WTC11 (cell line): ENCODE data around the gene GALE. TPM values are rescaled to one million over a fixed set of nuclear protein-coding genes. Genes with fewer than 3 reads are reported as not detected.
A peak's percentile ranks its signal among the peaks of the same experiment; 100 is the strongest.

Experiments used
- ATAC-seq: fragments of 200-7000 bp; cut with Tn5 transposase; 2 replicates; pipeline ENCODE4 v1.10.0; 2021; ENCODE audit warnings: mild to moderate bottlenecking, moderate library complexity
- CTCF ChIA-PET: fragments of 300-600 bp; sonication (Branson Sonifier 250); formaldehyde crosslinking; loops from one replicate; lab custom pipeline; 2021; ENCODE audit warnings: antibody characterized with exemption; lab: Charles Lee
- POLR2A ChIA-PET: fragments of 350-600 bp; sonication (Branson Sonifier 250); formaldehyde crosslinking; loops from one replicate; lab custom pipeline; 2021; ENCODE audit warnings: antibody characterized with exemption; lab: Charles Lee
- DNase-seq: peaks from one replicate; pipeline ENCODE4 v3.0.0; 2021; ENCODE audit warnings: low spot score
- H3K27ac Mint-ChIP-seq: 2 replicates; pipeline ENCODE4 v1.8.0; 2021; ENCODE audit warnings: mixed read lengths
- H3K27me3 Mint-ChIP-seq: 2 replicates; pipeline ENCODE4 v1.8.0; 2021; ENCODE audit warnings: low read depth, mild to moderate bottlenecking, moderate library complexity, mixed read lengths
- H3K36me3 Mint-ChIP-seq: 2 replicates; pipeline ENCODE4 v1.8.0; 2021; ENCODE audit warnings: mixed read lengths
- H3K4me1 Mint-ChIP-seq: 2 replicates; pipeline ENCODE4 v1.8.0; 2022; ENCODE audit warnings: mixed read lengths
- H3K4me3 Mint-ChIP-seq: 2 replicates; pipeline ENCODE4 v1.8.0; 2021; ENCODE audit warnings: mild to moderate bottlenecking, moderate library complexity, mixed read lengths
- H3K9me3 Mint-ChIP-seq: 2 replicates; pipeline ENCODE4 v1.8.0; 2021; ENCODE audit warnings: mixed read lengths
- E2F1 ChIP-seq: sonication (generic); formaldehyde crosslinking; IDR thresholded peaks from 2 replicates; pipeline ENCODE4 v1.8.0; 2022; ENCODE audit warnings: mild to moderate bottlenecking, missing genetic modification reagents
- ELF4 ChIP-seq: sonication (generic); formaldehyde crosslinking; IDR thresholded peaks from 2 replicates; pipeline ENCODE4 v1.8.1; 2022; ENCODE audit warnings: low read depth, mild to moderate bottlenecking, moderate library complexity, missing genetic modification reagents
- FOXJ3 ChIP-seq: sonication (generic); formaldehyde crosslinking; IDR thresholded peaks from 2 replicates; pipeline ENCODE4 v1.9.0; 2021; ENCODE audit warnings: missing genetic modification reagents, mild to moderate bottlenecking, borderline replicate concordance
- FOXK1 ChIP-seq: sonication (generic); formaldehyde crosslinking; IDR thresholded peaks from 2 replicates; pipeline ENCODE4 v1.8.0; 2022; ENCODE audit warnings: mild to moderate bottlenecking, moderate library complexity, missing genetic modification reagents
- FOXP1 ChIP-seq: sonication (generic); formaldehyde crosslinking; IDR thresholded peaks from 2 replicates; pipeline ENCODE4 v1.8.0; 2022; ENCODE audit warnings: missing genetic modification reagents, mild to moderate bottlenecking, moderate library complexity, borderline replicate concordance
- GABPB1 ChIP-seq: sonication (generic); formaldehyde crosslinking; IDR thresholded peaks from 2 replicates; pipeline ENCODE4 v1.8.1; 2023; ENCODE audit warnings: mild to moderate bottlenecking, missing genetic modification reagents
- HMGA2 ChIP-seq: fragments of 250-450 bp; sonication (Bioruptor Pico); IDR thresholded peaks from 2 replicates; pipeline ENCODE4 v1.4.0; 2021; ENCODE audit warnings: mild to moderate bottlenecking, moderate library complexity
- IRF1 ChIP-seq: sonication (generic); formaldehyde crosslinking; IDR thresholded peaks from 2 replicates; pipeline ENCODE4 v1.8.0; 2023; ENCODE audit warnings: missing genetic modification reagents
- IRF2 ChIP-seq: sonication (generic); formaldehyde crosslinking; IDR thresholded peaks from 2 replicates; pipeline ENCODE4 v1.8.0; 2022; ENCODE audit warnings: low read depth, missing genetic modification reagents, borderline replicate concordance
- NFE2L1 ChIP-seq: sonication (generic); formaldehyde crosslinking; IDR thresholded peaks from 2 replicates; pipeline ENCODE4 v1.8.1; 2023; ENCODE audit warnings: missing genetic modification reagents
- NR3C1 ChIP-seq: sonication (generic); formaldehyde crosslinking; conservative IDR thresholded peaks from 2 replicates; pipeline ENCODE4 v1.8.1; 2023; ENCODE audit warnings: low read depth, mild to moderate bottlenecking, missing genetic modification reagents
- PRDM15 ChIP-seq: sonication (generic); formaldehyde crosslinking; IDR thresholded peaks from 2 replicates; pipeline ENCODE4 v1.8.0; 2022; ENCODE audit warnings: missing genetic modification reagents
- PREB ChIP-seq: sonication (generic); formaldehyde crosslinking; IDR thresholded peaks from 2 replicates; pipeline ENCODE4 v1.8.1; 2022; ENCODE audit warnings: mild to moderate bottlenecking, missing genetic modification reagents, moderate library complexity, borderline replicate concordance
- SMAD3 ChIP-seq: sonication (generic); formaldehyde crosslinking; IDR thresholded peaks from 2 replicates; pipeline ENCODE4 v1.8.0; 2022; ENCODE audit warnings: missing genetic modification reagents, mild to moderate bottlenecking, borderline replicate concordance
- TEAD1 ChIP-seq: sonication (generic); formaldehyde crosslinking; IDR thresholded peaks from 2 replicates; pipeline ENCODE4 v1.8.0; 2022; ENCODE audit warnings: mild to moderate bottlenecking, missing genetic modification reagents
- TP53 ChIP-seq: sonication (generic); formaldehyde crosslinking; IDR thresholded peaks from 2 replicates; pipeline ENCODE4 v1.8.1; 2023; ENCODE audit warnings: mild to moderate bottlenecking, missing genetic modification reagents
- ZNF317 ChIP-seq: sonication (generic); formaldehyde crosslinking; IDR thresholded peaks from 2 replicates; pipeline ENCODE4 v1.8.1; 2023; ENCODE audit warnings: low read depth, mild to moderate bottlenecking, moderate library complexity, missing genetic modification reagents, borderline replicate concordance
- ZNF671 ChIP-seq: fragments of 250-450 bp; sonication (Bioruptor Pico); IDR thresholded peaks from 2 replicates; pipeline ENCODE4 v1.8.0; 2021; ENCODE audit warnings: mild to moderate bottlenecking
- total RNA-seq: library from RNA; stranded (reverse); gene quantifications from 3 replicates; pipeline ENCODE4 v1.2.3, GENCODE V29; 2021

The GALE gene
- total RNA-seq, 1 experiment from 2014 or later = 30.3 TPM

- ATAC-seq = no peak
- no peaks in the 10 kb centered on the region for H3K9me3 Mint-ChIP-seq
- no peak overlapping the region; the same call in 1 of the 2 replicates for H3K27ac Mint-ChIP-seq
- TF ChIP-seq PREB (CRISPR knock-in tag) = no peak
- no peak for TF ChIP-seq PRDM15 (CRISPR knock-in tag)
- no peak for TF ChIP-seq FOXJ3 (CRISPR knock-in tag)
- no peak for TF ChIP-seq SMAD3 (CRISPR knock-in tag)
- no peak for TF ChIP-seq NR3C1 (CRISPR knock-in tag)
- TF ChIP-seq IRF1 (CRISPR knock-in tag) = no peak
- TF ChIP-seq IRF2 (CRISPR knock-in tag) = no peak
- TF ChIP-seq ZNF671 (CRISPR knock-in tag) = no peak
- no peak for TF ChIP-seq HMGA2 (CRISPR knock-in tag)
- TF ChIP-seq TP53 = no peak
- no peak for TF ChIP-seq ZNF317 (CRISPR knock-in tag)
- no peak for TF ChIP-seq FOXK1 (CRISPR knock-in tag)
- TF ChIP-seq NFE2L1 = no peak
- no peak for TF ChIP-seq ELF4 (CRISPR knock-in tag)
- POLR2A ChIA-PET = interaction anchor here (1.5 kb wide), 1 partner anchor 47 kb away, joined by 3 read pairs; no protein-coding TSS in a partner anchor
- H3K27me3 Mint-ChIP-seq = peaks cover 17% of the 10 kb centered on the region
- no peak for DNase-seq
- H3K36me3 Mint-ChIP-seq = peaks cover 13% of the 10 kb centered on the region
- H3K4me1 Mint-ChIP-seq = peaks cover 14% of the 10 kb centered on the region
- peak overlapping the region; percentile 96 for H3K4me3 Mint-ChIP-seq
- CTCF ChIA-PET = interaction anchor here (1.5 to 7.8 kb wide), 6 partner anchors 8 to 118 kb away, joined by 3 to 109 read pairs (median 23); partner anchors contain the start of genes LYPLA2 and PITHD1
These were observed 1.3 kb downstream of the GALE start for GRCh38 chr1:23799255-23799569.

- peaks cover 13% of the 10 kb centered on the region for H3K36me3 Mint-ChIP-seq
- H3K4me3 Mint-ChIP-seq = peak overlapping the region; percentile 96
- CTCF ChIA-PET = interaction anchor here (0.9 to 7.8 kb wide), 7 partner anchors 8 to 118 kb away, joined by 3 to 109 read pairs (median 22); partner anchors contain the start of genes LYPLA2 and PITHD1
- H3K4me1 Mint-ChIP-seq = peaks cover 14% of the 10 kb centered on the region
- ATAC-seq (peak; percentile 8), DNase-seq (peak; percentile 53)
- H3K27ac Mint-ChIP-seq = peak overlapping the region; percentile 68
- POLR2A ChIA-PET = interaction anchor here (1.5 kb wide), 1 partner anchor 47 kb away, joined by 3 read pairs; no protein-coding TSS in a partner anchor
- H3K9me3 Mint-ChIP-seq = no peaks in the 10 kb centered on the region
- H3K27me3 Mint-ChIP-seq = peaks cover 17% of the 10 kb centered on the region
- TF ChIP-seq TEAD1 (CRISPR knock-in tag) (no peak), FOXP1 (0 out of 2 replicates have a peak, but pooled peaks have one; percentile 32), E2F1 (no peak), GABPB1 (CRISPR knock-in tag) (no peak)
- TF ChIP-seq, all 79 proteins: peak for 1
These were observed 1.9 kb downstream of the GALE start for GRCh38 chr1:23798662-23799142.
